Measurements from ENCODE around the gene BACE2. TPM values are rescaled to one million over a fixed set of nuclear protein-coding genes. Genes with fewer than 3 reads are reported as not detected.
"Not testable (repeated sequence)": the region's sequence is repeated elsewhere in the genome, so short reads cannot be mapped to it uniquely, and the experiment has no call there.

Gene BACE2
- polyA plus RNA-seq, 1 donor: 29.1 TPM

DNA sequence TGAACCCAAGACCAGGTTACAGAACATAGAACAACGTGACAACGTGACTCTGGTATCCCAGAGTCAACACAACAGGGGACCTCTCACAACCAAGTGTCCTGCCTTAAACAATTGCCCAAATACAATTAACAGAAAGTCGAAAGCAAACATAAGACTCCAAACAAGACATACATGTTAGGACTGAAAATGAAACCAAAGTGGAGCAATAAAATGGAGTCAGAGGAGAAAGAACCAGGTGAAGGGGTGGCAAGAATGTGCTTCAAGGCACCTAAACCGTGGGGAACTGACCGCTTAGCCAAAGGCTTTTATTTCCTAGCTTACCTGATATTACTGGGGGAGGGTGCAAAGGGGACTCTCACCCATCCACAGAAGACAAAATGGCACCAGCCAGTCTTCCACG is 17.8 kb downstream of the BACE2 start:
- DNase-seq (ENCODE audit: low read depth): no peak

DNA sequence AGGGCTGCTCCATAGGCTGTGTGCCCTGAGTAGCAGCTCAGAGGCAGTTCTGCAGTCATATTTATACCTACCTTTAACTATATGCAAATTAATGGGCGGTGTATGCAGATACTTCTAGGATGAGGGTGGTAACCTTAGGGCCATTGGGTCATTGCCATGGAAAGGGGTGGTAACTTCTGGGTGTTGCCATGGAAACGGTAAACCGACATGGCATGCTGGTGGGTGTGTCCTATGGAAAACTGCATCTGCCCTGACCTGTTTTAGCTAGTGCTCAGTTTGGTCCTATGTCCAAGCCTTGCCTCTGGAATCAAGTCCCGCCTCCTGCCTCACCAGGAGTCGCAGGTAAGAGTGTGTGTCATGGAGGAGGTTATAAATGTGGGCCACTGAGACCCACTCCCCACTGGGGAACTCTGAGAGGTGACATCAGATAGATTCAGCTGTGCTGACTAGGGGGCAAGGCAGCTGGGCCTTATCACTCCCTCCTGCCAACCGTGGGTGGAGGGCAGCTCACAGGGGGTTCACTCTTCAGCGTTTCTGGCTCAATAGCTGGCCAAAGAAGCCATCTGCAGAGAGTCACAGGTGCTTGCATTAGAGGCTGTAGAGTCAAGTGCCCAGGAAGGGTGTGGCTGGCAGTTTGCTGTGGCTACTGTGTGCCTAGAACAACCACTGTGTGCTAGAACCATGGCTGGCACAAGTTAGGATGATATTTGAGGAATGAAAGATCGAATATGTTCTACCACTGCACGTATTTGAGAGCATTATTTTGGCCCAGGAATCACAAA is 19.0 kb downstream of the BACE2 start:
- no peak for DNase-seq (ENCODE audit: low read depth)

DNA sequence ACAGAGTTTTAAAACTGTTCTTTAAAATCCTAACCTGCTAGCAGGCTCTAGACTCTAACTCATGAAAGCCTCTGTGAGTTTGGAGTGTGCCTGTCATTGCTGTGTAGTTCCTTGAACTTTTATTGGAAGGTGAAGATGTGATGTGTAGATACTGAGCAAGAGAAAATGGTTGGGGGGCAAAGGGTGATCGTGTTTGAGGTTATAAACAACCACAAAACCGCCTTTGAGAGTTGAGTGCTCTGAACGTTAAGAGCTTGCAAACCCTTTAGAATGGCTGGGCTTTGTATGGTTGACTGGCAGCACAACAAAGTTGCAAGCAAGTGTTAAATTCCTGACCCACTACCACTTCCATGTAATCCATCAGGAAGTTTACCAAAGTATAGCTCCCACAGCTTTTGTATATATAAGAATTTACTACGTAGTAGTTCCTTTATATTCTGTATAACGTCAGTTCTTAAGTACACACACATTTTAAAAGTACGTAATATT is 19.6 kb downstream of the BACE2 start:
- DNase-seq (ENCODE audit: low read depth): no peak

DNA sequence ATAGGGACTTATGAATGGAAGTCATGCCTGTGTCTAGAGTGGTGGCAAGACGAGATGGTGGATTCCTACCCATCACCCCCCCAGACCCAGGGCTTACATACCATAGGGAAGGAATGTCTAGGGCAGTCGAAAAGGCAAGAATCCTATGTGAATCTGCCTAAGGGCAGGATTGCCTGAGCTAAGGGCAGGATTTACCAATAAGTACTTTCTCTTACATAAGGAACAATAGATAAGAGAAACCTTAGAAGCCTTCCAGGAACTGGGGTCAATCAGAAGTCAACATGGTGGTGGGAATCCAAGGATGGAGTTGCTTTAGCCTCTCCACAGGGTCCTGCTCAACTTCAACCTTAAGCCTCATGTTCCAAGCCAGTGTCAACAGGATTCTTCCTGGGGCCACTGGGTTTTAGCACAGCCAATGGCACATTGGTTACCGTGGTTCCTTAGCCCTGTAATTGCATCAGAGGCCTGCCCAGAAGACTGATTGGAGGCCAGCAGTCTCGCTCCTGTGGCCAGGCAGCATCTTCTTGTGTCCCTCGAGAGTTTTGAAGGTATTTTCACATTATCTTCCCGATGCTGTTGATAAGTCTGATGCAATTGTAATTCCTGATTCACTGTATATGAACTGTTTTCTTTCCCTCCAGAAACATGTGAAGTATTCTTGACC is 20.7 kb downstream of the BACE2 start:
- DNase-seq (ENCODE audit: low read depth): no peak

DNA sequence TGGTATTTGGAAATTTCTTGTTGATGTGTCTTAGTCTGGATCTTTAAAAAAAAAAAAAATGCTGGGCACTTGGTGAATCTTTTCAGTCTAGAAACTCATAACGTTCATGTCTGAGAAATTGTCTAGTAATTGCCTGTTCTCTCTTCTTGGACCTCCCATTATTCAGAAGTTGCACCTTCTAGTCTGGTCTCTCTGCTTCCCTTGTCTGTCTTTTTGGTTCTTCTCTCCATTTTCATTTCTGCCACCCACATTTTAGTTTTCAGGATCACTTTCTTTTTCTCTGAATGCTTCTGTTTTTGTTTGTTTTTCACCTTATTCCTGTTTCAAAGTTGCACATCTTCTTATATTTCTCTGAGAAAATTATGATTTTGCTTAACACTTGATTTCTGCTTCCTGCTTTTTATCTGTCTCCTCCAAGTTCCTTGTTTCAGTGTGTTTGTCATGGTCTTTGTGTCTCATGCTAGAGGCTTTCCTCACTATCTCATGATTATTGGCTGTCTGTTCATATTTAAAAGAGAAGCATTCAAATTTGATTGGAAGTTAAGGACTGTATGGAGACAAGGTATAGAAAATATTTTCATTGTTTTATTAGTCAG is 21.3 kb downstream of the BACE2 start:
- DNase-seq (ENCODE audit: low read depth): no peak

DNA sequence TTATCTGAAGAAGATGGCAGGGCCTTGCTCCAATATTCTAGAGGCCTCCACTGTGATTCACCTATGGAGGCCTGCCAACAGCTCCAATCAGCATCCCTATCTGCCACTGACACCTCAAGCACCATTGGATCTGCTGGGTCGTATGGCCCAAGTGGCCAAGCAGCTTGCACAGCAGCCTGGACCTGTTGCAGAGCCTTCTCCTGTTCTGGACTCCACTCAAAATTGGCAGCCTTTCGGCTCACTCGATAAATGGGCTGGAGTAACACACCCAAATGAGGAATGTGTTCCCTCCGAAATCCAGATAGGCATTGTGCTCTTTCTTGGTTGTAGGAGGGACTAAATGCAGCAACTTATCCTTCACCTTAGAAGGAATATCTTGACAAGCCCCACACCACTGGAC is 24.6 kb downstream of the BACE2 start:
- not testable (repeated sequence) for DNase-seq (ENCODE audit: low read depth)

DNA sequence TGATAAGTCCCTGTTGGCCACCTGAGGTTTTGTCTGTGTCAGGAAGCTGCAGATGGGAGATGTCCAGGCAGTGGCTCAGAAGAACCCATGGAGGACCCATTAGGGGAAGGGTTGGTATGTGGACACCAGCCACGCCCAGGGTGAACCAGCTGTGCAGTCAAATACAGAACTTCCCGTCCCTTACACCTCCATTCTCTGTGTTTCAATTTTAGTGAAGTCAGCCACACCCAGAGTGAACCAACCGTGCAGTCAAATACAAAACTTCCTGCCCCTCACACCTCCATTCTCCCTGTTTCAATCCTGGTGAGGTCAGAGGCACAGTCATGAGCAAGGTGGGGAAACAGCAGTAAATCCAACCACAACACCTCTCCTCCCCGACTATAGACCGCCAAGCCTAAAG is 27.4 kb downstream of the BACE2 start:
- DNase-seq (ENCODE audit: low read depth): no peak

DNA sequence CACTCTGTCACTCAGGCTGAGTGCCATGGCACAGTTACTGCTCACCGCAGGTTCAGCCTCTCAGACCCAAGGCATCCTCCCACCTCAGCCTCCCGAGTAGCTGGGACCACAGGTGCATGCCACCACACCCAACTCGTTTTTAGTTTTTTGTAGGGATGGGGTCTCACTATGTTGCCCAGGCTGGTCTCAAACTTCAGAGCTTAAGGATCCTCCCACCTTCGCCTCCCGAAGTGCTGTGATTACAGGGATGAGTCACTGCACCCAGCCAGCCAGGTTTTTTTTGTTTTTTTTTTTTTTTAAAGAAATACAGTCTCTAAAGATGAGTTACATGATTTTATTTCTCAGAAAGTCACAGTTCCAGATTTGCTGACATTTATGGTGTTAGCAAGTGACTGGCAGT is 29.0 kb downstream of the BACE2 start:
- DNase-seq (ENCODE audit: low read depth): no peak

DNA sequence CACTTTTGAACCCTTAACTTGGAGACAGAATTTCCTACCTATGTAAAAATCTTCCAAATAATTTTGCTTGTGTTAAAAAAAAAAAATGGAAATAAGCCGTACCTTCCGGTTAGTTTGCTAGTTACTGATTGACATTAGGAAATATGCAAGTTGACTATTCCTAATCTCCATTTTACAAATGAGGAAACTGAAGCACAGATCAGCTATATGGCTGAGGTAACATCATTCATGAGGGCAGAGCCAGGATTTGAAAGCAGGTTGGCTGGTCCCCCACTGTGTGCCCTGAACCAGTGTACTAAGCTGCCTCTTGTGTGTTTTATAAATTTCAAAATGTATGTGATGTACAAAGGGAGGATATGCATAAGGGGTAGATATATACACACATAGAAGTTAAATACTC is 29.6 kb downstream of the BACE2 start:
- DNase-seq (ENCODE audit: low read depth): no peak

DNA sequence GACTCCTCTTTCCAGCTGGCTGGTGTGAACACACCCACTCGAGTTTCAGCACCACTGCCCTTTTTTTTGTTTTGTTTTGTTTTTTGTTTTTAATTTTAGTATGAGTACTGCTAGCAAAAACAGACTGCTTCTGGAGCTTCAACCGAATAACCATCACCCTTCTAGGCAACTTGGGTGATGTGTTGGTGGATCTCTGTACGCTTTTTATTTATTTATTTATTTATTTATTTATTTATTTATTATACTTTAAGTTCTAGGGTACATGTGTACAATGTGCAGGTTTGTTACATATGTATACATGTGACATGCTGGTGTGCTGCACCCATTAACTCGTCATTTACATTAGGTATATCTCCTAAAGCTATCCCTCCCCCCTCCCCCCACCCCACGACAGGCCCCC is 30.7 kb downstream of the BACE2 start:
- DNase-seq (ENCODE audit: low read depth): not testable (repeated sequence)

DNA sequence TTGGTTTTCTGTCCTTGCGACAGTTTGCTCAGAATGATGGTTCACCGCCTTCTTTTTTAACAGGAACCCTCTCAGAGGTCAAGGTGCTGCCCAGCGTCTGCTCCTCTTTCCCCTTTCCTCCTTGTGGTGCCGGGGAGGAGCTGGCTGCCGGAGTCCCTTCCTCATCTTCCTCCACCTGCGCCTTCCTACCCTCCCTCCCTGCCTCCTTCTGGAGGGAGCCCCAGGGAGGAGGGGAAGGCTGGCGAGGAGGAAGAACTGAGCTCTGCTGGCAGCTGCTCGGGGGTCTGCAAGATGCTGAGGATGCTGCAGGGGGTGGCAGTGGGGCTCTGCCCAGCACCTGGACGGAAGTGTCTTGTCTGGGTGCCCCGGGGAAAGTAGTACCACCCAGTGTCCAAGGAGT is 31.2 kb downstream of the BACE2 start:
- no peak for DNase-seq (ENCODE audit: low read depth)

DNA sequence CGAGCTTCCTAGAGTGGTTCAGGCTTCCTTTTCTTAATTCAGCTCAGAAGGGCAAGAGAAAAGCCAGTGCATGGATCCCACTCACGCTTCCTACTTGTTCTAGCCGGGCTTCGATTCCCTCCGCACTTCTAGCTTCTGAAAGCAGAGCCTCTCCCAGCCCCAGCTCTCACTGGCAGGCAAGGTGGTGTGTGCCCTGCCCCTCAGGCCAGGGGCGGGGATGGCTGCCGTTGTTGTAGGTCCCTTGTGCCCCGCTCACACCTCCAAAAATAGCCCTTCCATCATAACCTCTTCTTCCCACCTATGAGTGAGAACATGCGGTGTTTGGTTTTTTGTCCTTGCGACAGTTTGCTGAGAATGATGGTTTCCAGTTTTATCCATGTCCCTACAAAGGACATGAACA is 31.6 kb downstream of the BACE2 start:
- DNase-seq (ENCODE audit: low read depth): no peak

DNA sequence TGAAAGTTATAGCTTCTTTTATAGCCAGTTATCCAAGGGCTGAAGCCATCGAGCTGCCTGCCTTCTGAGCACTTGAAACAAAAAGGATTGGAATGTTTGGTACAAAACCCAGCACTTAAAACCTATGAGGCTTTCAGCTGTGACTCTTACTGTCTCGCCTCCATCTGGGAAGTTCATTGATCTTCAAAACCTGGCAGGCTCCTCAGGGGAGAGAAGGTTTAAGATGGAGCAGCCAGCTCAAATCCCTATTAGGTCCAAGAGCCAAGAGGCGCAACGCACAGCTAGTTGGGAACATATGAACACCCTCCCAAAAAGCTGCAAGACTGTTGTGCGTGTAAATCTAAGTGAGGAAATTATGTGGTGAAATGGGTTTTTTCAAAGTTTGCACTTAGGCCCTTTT is 33.4 kb downstream of the BACE2 start:
- DNase-seq (ENCODE audit: low read depth): no peak

DNA sequence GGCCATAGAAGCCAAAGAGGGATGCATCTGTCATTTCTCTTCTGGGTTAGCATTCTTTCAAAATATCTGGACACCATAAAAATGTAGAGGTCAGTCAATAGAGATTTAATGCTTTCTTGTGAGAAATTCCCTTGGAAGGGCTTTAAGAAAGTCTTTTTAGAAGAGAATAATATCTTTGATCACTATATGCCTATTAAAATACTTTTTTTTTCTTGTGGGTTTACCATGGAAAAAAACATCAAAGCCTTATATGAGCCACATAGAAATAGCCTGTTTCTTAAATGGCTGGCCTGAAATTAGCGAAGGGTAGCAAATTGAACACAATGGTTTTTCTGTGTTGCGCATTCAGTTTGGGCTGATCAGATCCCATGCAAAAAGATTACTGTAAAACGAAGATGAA is 36.8 kb downstream of the BACE2 start:
- no peak for DNase-seq (ENCODE audit: low read depth)

DNA sequence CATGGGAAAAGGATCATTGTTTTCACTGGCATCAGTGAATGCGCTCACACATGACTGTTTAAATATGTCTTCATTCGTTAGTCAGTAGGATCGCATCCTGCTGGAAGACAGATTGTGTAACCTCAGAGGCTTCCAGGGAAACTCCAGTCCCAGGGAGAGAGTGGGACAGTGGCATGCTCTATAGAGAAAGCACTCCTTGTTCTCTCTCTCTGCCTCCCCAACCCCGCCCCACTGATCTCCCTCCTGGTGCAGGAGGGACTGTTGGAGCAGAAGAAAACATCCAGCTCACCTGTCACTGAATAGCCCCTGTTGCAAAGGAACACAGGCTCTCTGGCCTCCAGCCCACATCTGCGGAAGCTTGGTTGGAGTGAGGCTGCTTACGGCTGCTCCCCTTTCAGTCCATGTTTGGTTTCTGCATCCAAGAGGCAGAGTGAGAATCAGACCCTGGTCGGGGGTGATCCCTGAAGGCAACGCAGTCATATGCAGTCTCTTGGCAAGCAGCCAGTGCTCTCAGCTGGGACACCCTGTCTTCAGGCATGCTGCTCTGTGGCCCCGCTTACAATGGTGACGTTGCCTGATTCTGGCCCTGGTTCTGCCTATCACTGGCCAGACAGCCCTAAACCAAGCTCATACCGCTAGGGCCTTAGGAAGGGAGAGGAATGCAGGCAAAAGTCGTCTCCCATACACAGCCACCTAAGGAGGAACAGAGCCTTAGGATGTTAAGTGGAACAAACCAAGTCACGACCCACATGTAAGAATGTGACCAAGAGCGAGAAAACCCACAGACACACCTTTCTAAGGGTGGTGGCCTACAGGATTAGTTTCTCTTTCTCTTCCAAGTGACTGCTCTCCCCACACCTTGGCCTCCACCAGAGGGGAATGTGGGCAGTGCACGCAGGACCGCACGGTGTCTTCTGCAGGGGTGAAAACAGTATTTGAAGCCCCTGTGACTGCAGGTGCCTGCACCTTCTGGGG is 39.7 kb downstream of the BACE2 start:
- no peak for DNase-seq (ENCODE audit: low read depth)

DNA sequence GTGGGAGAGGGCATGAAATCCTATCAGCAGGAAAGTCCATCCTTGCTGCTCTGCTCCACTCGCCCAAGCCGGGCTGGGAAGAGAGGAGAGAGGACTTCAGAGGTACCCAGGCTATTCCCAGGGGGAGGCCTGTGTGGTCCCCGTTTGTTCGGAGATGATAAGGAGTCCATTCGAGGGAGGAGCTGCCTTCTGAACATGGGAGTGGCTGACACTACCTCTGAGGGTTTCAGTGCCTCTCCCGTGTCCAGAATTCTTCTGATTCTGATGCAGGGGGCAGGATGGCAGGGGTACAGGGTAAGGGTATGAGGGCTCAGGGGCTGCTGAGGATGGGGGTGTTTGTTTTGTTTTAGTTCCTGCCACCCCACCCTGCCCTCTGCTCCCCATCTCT is 40.4 kb downstream of the BACE2 start:
- no peak for DNase-seq (ENCODE audit: low read depth)

DNA sequence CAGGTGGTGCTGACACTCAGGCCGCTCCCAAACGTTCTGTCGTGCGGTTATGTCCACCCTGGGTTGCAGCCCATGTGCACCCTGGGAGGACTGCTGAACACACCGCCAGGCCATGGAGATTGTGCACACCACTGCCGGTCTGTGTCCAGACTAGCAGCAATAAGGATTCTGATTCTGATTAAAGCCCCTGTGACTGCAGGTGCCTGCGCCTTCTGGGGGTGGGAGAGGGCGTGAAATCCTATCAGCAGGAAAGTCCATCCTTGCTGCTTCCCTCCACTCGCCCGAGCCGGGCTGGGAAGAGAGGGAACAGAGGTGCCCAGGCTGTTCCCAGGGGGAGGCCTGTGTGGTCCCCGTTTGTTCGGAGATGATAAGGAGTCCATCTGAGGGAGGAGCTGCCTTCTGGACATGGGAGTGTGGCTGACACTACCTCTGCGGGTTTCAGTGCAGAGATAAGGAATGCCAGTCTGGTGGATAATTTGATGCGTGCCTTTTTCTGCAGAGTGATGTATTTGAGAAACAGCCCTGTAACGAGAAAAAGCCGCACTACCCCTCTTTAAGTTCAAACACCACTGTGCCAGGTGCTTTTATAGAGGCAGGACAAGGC is 41.2 kb downstream of the BACE2 start:
- DNase-seq (ENCODE audit: low read depth): no peak

DNA sequence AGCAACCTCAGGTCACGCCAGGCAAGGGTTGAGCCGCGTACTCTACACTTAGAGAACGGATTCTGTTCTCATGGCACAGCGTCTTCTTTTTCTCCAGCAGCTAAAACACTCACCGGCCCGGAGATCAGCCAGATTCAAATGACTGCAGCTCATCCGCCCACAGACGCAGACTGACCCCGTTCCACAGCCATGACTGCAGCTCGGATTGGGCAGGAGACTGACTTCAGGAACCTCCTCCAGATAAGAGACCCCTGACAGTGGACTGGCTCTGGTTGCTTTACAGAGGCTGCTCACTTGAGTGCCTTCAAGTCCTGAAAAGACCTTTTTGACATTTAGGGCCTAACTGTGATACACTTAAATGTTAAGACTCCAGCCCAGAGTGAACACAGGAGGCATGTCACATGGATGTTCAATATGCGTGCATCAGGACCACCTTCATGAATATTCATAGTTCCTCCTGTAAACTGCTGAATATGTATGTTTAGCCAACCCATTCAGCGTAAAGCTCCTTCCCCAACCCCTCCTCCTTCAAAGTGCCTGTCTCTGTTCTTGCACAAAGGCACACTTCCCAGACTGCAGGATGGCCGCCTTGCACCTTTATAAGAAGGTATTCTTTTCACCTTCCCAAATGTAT is 42.6 kb downstream of the BACE2 start:
- DNase-seq (ENCODE audit: low read depth): no peak

DNA sequence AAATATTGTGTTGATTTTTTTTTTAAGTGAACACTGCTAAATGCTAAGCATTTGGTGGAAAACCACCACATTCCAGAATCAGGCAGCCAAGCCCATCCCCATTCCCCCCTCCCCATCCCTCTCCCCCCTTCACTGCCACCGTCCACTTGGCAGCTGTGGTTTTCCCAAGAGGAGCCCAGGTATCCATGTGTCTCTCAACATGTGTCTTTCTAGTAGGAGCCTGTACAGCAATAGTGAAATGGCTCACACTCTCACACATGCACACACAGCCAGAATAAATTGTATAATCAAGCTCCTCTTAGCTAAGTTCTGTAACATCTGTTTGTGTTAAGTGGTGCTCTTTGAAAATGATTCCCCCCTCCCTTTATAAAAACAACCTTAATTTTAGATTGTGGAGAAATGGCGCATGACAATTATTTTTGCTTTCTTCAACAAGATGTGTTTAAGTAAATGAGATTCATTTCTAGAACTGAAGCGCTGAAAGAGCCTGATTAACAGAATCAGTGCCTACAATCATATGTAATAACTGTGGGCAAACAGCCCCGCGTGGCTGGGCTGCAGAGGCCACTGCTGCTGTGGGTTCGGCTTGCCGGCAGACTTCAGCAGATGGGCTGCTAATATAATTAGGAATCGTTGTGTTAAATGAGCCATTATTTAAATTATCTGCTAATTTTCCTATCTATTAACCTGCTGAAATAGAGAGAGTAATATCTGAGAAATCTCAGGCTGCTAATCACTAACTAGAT is 43.3 kb downstream of the BACE2 start:
- no peak for DNase-seq (ENCODE audit: low read depth)

DNA sequence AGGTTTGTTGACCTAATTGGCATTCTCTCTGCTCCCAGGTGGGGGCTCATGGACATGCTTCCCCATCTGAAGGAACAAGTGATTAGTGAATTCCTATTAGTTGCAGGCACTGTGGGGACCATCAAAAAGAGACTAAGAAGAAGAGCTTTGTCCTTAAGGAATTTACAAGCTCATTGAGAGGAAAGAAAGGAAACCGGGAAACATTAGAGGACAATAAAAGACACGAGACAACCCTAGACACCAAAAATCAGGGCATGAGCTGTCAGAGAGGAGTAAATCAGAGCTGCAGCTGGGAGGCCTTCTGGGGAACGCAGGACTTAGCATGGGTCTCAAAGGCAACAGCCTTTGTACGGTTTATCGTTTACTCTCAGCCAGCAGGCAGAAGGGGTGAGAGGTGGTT is 45.1 kb downstream of the BACE2 start:
- DNase-seq (ENCODE audit: low read depth): no peak

Data from forelimb muscle (tissue), 1 donor.